Thyroid gland (tissue), 4 donors: ENCODE results near the gene NDUFA12. TPM values are rescaled to one million over a fixed set of nuclear protein-coding genes. Genes with fewer than 3 reads are reported as not detected.

Experiments used
- DNase-seq, 2 donors: peaks; one replicate each; pipeline ENCODE4 v3.0.0-alpha.2; 2019
- H3K27ac ChIP-seq, 3 donors: fragments of 200-600 bp; sonication (generic); 1 replicate in 2 of 3; 2 replicates in 1 of 3; pipeline ENCODE4 v1.5.1; 2016 to 2019; ENCODE audit warnings: mild to moderate bottlenecking in 1 of 3, moderate library complexity in 1 of 3
- H3K27me3 ChIP-seq: fragments of 200-600 bp; sonication (generic); one replicate; pipeline ENCODE4 v1.5.1; 2019
- H3K36me3 ChIP-seq, 2 donors: fragments of 200-600 bp; sonication (generic); one replicate each; pipeline ENCODE4 v1.5.1; 2016 to 2019
- H3K4me1 ChIP-seq, 2 donors: fragments of 200-600 bp; sonication (generic); one replicate each; pipeline ENCODE4 v1.5.1; 2017 to 2019
- H3K4me3 ChIP-seq, 3 donors: fragments of 200-600 bp; sonication (generic); replicated peaks in 1 of 3; 1 replicate in 2 of 3; 2 replicates in 1 of 3; pipeline ENCODE4 v1.5.1; 2016; ENCODE audit warnings: mild to moderate bottlenecking in 1 of 3
- H3K9me3 ChIP-seq: fragments of 200-600 bp; sonication (generic); one replicate; pipeline ENCODE4 v1.5.1; 2017
- CTCF ChIP-seq, 6 experiments: fragments of 200-600 bp in 3 of 6; fragments of 450-650 bp in 3 of 6; sonication (generic) in 3 of 6; IDR thresholded peaks; one replicate each; pipeline ENCODE4 v1.5.1; 2016 to 2019; ENCODE audit warnings: antibody characterized with exemption in 6 of 6, mild to moderate bottlenecking in 2 of 6, inconsistent platforms in 1 of 6, moderate library complexity in 1 of 6
- POLR2A ChIP-seq, 2 donors: fragments of 450-650 bp; IDR thresholded peaks; one replicate each; pipeline ENCODE4 v1.6.1; 2017; ENCODE audit warnings: antibody characterized with exemption in 2 of 2, mild to moderate bottlenecking in 2 of 2, moderate library complexity in 1 of 2
- WGBS, 2 donors: methylation state at CpG; one replicate each; pipeline ENCODE4 v1.1.5; 2017; 5-methylcytosine and 5-hydroxymethylcytosine counted together
- intact Hi-C: fragments of 100-400 bp; cut with DNase I; formaldehyde crosslinking; loops from one replicate; pipeline ENCODE4 v1.15.1; 2023
- total RNA-seq, 4 donors: library from RNA; depleted of rRNA; stranded (reverse); fragments of >200 nt; gene quantifications; one replicate each; pipeline ENCODE4 v1.2.3, GENCODE V29; 2016

Gene NDUFA12
- total RNA-seq, 4 donors from 2014 or later: 88.4 to 178 (median 136) TPM

GRCh38 chr12:94942663-94943062 is 60.8 kb downstream of the NDUFA12 start:
- no peaks in the 10 kb centered on the region for H3K36me3 ChIP-seq
- no peak for TF ChIP-seq CTCF (IDR thresholded peaks at IDR 0.05)
- TF ChIP-seq POLR2A (IDR thresholded peaks at IDR 0.05): no peak
- WGBS, 2 donors: 89 to 99% methylated on average over 3 of the region's 3 CpGs

GRCh38 chr12:94941440-94941862 is 62.0 kb downstream of the NDUFA12 start:
- no peaks in the 10 kb centered on the region for H3K27me3 ChIP-seq
- H3K4me1 ChIP-seq: peaks cover 5 to 7% of the 10 kb centered on the region in 2 donors
- TF ChIP-seq POLR2A (IDR thresholded peaks at IDR 0.05) (no peak), CTCF (IDR thresholded peaks at IDR 0.05) (no peak)
- no peak overlapping the region for H3K4me3 ChIP-seq
- peak; percentile 35 to 39 for DNase-seq
- WGBS, 2 donors: 9 to 16% methylated on average over 7 of the region's 7 CpGs
- H3K9me3 ChIP-seq: no peaks in the 10 kb centered on the region
- no peak overlapping the region for H3K27ac ChIP-seq
- H3K36me3 ChIP-seq: no peaks in the 10 kb centered on the region
- intact Hi-C loops: no loop called here

More at GRCh38 chr12:94942663-94943062, 60.8 kb downstream of the NDUFA12 start:
- no peaks in the 10 kb centered on the region for H3K27me3 ChIP-seq
- H3K9me3 ChIP-seq: no peaks in the 10 kb centered on the region
- H3K4me1 ChIP-seq: peaks cover 5 to 7% of the 10 kb centered on the region in 2 donors
- DNase-seq: no peak
- no peak overlapping the region for H3K27ac ChIP-seq
- intact Hi-C loops: no loop called here
- no peak overlapping the region for H3K4me3 ChIP-seq

- intact Hi-C loops: no loop called here
- Histone ChIP-seq H3K27ac (no peak overlapping the region), H3K9me3 (no peaks in the 10 kb centered on the region), H3K4me3 (no peak overlapping the region), H3K36me3 (no peaks in the 10 kb centered on the region), H3K4me1 (peaks cover 5 to 7% of the 10 kb centered on the region in 2 donors), H3K27me3 (no peaks in the 10 kb centered on the region)
- 97 to 98% methylated on average over 9 of the region's 9 CpGs for WGBS, 2 donors
- no peak for DNase-seq
- TF ChIP-seq CTCF (IDR thresholded peaks at IDR 0.05) (no peak), POLR2A (IDR thresholded peaks at IDR 0.05) (no peak)
Measured at GRCh38 chr12:94940771-94941170, 62.7 kb downstream of the NDUFA12 start.

- Histone ChIP-seq H3K27ac (no peak overlapping the region), H3K27me3 (no peaks in the 10 kb centered on the region), H3K4me1 (peaks cover 5 to 7% of the 10 kb centered on the region in 2 donors), H3K9me3 (no peaks in the 10 kb centered on the region), H3K4me3 (no peak overlapping the region), H3K36me3 (no peaks in the 10 kb centered on the region)
- intact Hi-C loops: no loop called here
- WGBS, 2 donors: 93 to 94% methylated on average over 4 of the region's 4 CpGs
- TF ChIP-seq CTCF (IDR thresholded peaks at IDR 0.05): no peak
- TF ChIP-seq POLR2A (IDR thresholded peaks at IDR 0.05): no peak
- no peak for DNase-seq
Measured at GRCh38 chr12:94938583-94938982, 64.9 kb downstream of the NDUFA12 start.

GRCh38 chr12:94930772-94931171 is 72.7 kb downstream of the NDUFA12 start:
- DNase-seq: no peak
- H3K9me3 ChIP-seq: no peaks in the 10 kb centered on the region
- no peaks in the 10 kb centered on the region for H3K4me1 ChIP-seq
- intact Hi-C loops: no loop called here
- WGBS, 2 donors: 81 to 89% methylated on average over 2 of the region's 2 CpGs
- no peaks in the 10 kb centered on the region for H3K27me3 ChIP-seq
- no peak overlapping the region for H3K27ac ChIP-seq
- H3K36me3 ChIP-seq: no peaks in the 10 kb centered on the region
- H3K4me3 ChIP-seq: no peak overlapping the region
- TF ChIP-seq CTCF (IDR thresholded peaks at IDR 0.05) (no peak), POLR2A (IDR thresholded peaks at IDR 0.05) (no peak)
